Measurements from ENCODE around the gene CHURC1. TPM values are rescaled to one million over a fixed set of nuclear protein-coding genes. Genes with fewer than 3 reads are reported as not detected.
A peak's percentile ranks its signal among the peaks of the same experiment; 100 is the strongest.

The CHURC1 gene
- total RNA-seq, 1 donor from 2014 or later, result 53.4 TPM

DNA sequence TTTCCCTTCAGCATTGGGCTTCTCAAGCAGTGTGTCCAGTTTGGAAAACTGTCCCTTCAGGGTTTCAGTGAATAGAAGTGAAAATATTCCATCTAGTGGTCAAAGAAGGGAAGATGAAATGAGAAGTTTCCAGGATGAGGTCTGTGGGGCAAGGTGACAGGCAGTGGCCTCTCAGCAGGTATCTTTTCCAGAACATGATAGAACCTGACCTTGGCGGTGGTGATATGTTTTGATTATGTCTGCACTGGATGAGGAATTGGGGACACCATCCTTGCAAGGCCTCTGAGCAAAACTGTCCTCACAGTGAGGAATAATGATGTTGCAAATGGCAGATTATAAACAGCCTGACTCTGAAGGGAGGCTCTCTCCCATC lies 23.6 kb downstream of the CHURC1 start:
- no peak for DNase-seq (ENCODE audit: low spot score)

DNA sequence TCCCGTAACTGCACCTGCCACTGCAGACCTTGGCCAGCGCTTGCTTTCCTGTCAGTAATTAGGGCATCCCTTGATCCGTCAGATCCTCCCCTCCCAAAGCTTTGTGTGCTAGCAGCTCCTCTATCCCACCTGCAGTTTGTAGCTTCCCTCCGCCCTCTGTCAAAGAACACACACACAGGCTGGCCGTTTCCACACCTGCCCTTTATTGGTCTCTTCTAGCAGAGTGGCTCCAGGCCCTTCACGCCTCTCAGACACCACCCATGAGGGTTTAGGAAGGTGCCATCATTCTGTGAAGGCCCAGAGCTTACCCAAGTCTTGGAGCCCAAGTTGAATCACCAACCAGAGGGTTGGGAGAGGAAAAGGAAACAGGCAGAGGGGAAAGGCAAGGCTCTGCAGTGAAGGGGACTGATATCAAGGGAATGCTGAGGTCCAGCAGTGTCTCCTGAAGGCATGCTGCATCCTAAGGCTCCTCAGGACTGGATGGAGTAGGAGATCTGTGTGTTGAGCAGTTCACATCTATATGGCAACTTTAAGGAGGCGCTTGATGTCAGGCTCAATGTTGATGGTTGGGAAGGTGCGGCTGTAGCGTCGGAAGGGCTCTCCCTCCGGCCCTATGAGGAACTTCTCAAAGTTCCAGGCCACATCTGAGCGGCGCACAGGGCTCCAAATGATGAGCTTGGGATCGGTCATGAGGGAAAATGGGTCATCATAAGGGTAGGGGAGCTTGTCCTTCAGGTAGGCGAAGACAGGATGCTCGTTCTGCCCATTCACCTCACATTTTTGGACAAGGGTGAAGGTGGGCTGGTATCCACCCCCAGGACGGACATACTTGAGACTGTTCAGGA lies 24.9 kb downstream of the CHURC1 start:
- DNase-seq (ENCODE audit: low spot score), result no peak

DNA sequence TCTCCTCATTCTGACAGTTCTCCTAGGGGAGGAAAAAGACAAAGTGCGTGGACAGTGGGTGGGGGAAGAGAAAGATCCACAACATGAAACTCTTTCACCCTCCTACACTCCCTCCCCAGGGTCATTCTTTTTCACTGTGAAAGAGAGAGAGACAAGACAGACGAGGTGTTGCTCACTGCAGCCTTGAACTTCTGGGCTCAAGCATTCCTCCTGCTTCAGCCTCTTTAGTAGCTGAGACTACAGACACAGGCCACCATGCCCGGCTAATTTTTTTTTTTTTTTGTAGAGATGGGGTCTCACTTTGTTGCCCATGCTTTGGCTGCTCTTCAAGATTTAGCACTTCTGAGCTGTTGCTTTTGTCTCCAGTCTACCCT lies 25.5 kb downstream of the CHURC1 start:
- no peak for DNase-seq (ENCODE audit: low spot score)

DNA sequence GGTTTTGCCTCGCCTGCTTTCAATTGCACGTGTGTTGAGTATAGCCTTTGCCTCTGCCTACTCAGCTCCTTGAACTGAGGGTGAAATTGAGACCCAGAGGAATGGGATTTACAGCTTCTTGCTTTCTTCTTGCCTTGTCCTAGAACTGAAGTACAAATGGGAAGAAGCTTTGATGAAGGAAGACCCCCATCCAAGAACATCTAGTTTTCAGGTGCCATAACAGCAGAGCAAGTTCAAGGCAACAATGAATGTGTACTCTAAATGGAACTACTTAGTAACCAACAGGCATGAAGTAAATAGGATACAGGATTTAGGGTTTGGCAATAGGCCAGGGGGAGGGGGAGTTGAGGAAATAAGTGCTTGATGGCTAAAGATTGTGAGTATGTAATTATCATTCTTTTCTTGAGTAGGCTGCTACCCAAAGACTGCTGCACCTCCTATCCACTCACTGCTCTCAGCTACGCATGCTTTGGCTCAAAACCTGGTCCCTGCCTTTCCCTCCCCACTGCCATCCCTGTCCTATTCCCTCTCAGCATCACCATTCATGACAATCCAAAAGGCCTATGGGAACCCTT lies 26.2 kb downstream of the CHURC1 start:
- no peak for DNase-seq (ENCODE audit: low spot score)

DNA sequence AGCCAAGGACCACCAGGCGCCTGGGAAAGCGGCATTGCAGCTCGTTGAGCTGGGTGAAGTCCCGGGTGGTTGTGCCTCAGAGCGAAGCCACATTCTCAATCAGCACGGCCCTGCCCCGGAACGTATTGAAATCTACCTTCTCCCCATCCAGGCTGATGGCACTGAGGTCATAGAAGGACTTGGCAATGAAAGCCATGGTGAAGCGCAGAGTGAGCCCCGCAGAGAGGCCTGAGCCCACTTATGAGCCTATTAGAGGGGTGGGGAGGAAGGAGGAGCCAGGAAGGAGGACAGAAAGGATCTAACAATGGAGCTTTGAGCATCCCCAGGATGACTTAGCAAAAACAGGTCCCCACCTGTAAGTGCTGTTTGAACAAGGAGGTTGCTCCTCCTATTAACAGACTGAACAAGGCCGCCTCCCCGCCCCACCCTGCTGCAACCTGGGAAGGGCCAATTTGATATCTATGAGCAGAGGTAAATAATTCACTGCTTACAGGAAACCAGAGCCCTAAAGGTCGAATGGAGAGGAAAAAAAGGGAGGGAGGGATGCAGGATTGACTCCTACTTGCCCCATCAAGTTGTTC lies 28.4 kb downstream of the CHURC1 start, which contains the start of gene GPX2:
Gene GPX2 (minus strand): TSS at position 215 of the 581 bp plus-strand sequence. CDS start 19 bp downstream, at position 196.
- DNase-seq (ENCODE audit: low spot score), result no peak

DNA sequence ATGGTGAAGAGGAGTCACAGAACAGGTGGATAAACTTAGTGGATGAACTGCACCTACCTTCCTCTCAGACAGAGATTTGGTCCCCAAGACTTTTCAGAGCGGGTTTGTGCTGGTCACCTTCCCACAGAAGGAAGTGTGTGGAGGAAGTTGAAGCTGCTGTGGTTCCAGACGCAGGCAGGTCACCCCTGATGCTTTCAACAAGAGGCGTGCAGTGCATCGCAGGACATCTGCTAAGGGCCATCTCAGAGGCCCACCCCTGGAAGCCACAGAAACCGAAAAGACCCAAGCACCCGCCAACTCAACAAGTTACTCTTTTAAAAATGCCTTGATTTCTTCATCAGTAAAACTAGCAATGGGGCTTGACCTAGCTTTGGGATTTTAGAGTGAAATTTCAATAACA lies 29.3 kb downstream of the CHURC1 start:
- no peak for DNase-seq (ENCODE audit: low spot score)

DNA sequence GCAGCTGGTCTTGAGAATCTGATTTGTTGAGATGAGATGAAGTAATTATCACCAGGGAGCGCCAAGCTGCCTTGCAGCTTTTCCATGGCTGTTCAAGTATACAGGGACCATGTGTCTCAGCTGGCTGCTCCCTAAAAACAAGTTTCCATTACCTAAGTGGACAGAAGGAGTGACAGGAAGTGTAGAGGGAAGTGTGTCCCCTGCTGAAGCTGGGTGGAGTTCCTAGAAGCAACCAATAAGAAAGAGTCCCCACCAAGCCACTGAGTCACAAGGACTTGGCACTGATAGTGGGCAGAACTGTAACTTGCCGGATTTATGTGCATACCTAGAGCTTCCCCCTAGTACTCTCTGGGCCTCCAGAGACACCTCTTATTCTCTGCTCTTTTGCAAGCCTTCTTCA lies 29.8 kb downstream of the CHURC1 start:
- DNase-seq (ENCODE audit: low spot score), result no peak

DNA sequence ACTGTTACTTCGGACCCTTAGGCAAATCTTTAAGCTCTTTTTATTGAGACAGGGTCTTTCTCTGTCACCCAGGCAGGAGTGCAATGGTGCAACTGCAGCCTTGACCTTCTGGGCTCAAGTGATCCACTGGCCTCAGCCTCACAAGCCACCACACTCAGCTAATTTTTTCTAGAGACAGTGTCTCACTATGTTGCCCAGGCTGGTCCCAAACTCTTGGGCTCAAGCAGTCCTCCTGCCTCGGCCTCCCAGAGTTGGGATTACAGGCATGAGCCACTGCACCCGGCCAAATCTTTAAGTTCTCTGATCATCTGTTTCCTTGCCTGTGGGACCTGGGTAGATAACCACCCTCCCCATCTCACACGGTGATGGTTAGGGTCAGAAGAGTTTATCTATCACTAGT lies 30.6 kb downstream of the CHURC1 start:
- no peak for DNase-seq (ENCODE audit: low spot score)

DNA sequence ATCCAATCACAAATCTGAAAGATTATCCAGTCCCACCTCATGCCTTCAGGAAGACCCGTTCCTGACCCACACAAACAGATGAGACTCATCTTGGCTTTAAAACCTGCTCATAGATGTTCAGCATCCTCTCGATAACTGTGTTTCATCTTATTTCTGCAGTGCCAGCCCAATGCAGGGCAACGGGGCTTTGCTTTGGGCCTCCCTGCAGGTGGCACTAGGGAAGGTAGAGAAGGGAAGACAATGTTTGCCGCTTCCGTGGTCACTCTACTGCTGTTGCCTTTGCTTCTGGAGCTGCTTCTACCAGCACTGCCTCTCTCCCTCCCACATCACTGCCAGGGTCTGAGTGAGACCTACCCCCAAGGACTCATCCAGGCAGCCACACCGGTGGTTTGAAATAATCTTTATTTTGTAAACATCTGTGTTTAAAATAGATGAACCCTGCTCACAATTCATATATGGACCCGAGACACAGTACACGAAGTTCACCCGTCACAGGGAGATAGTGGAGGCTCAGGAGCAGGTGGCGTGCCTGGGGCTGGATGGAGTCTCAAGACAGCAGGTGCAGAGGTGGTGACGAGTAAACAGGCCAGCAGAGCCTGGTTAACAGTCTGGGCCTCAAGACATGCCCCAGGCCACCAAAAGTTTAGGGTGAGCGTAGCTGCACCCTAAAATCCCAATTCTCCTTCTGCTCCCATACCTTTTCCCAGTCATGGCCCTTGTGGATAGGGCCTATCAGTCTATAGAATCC lies 31.4 kb downstream of the CHURC1 start:
- DNase-seq (ENCODE audit: low spot score), result no peak

DNA sequence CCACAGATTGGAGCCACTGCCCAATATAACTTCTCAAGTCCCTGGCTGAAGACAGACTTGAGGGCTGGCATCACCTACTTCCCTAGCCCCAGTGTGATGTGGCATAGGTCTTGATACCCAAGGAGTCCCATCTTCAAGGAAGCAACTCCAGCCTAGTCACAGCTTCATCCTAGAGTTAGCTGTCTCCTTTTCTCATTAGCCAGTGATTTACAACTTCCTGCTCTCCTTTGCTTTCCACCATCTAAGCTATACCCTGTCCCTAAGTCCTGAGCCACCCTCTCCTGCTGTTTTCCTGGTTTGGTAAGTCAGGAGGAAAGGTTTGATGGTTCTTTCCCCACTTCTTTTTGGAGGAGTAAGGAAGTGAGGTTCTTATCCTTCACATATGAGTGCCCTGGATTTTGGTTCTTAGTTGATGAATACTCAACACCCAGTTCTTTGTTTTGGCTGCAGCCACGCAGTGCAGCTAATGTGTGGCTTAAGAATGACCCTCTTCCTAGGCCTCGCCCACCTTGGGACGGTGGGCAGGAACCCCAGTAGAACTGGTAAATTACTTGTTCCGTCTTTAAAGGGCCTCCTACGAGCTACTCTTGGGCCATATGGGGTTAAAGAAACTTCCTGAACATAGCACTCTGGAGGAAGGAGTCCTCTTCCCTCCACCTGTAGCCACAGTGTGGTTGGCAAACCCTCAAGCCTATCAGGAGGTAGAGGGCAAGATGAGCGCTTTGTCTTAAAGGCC lies 32.2 kb downstream of the CHURC1 start:
- no peak for DNase-seq (ENCODE audit: low spot score)

DNA sequence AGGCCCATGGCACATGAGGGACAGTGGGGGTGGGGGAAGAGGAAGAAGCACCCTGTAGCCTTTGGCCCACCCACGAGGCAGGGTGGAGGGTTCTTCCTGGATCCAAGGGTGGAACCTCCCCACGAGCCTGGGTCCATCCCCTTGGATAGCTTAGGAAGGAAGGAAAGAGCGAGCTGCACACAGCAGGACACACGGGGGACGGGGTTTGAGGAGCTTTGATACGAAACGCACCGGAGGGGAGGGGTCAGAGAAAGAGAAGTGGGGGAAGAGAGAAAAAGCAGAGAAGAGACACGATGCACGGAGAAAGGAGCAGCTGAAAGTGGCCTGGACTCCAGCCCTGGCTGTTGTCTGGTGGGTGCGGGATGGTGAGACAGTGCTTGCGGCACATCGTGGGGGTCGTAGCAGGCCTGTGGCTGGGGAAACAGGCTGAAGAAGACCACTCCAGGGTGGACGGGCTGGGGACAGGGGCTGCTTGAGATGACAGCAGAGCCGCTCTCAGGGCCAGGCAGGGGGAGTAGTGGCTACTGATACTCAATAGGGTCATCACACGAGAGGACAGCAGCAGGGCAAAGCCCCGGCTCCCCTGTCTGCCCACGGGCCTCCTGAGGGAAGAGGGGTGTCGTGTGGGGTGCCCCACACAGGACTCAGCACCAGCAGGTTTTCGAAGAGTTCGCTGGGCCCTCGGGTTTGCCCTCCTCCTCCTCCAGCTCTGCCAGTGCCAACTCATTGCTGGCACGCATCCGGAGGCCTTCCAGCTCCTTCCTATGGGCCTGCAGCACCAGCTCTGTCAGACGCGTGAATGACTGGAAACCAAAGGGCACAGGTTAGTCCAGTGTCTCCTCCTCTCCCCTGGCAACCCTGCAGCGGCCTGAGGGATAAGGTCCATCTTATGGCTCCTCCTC lies 33.7 kb downstream of the CHURC1 start:
- no peak for DNase-seq (ENCODE audit: low spot score)

DNA sequence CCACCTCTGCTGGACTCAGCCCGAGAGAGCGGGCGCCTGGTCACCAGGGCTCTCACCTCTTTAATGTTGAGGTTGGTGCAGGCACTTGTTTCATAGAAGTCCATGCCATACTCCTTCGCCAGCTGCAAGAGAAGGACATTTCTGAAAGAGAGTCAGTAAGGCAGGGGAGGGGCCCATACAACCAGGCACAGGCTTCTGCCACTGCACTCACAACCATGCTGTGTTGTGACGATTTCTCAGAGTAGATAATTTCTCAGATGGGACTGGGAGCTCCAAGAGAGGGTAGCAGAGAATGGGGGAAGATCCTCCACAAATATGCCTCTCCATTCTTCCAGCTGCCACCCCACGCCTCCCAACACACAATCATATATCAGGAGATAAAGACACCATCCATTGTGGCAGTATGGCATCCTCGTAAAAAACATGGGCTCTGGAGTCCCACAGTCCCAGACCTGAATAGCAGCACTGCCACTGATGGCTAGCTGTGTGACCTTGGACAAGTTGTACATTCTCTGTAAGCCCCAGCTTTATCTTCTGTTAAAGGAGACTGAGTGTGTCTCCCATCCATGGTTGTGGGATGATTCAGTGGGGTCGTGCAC lies 34.5 kb downstream of the CHURC1 start:
- DNase-seq (ENCODE audit: low spot score), result no peak

DNA sequence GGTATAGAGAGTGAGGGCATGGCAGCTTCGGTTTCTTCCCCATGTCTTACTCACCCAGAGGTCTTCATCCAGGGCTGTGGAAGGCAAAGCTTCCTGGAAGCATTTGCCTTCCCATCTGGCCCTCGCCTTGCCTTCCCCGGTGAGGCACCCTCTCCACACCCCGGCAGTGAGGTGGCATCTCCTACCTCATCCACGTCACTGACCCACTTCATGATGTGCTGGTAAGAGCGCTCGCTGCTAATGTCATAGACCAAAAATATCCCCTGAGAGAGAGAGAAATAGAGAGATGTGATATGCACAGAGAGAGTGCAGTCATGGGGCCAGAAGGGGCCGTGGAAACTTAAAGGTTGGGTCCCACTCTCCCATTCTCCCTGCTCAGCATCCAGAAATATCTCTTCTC lies 36.6 kb downstream of the CHURC1 start:
- peak; percentile 33 for DNase-seq (ENCODE audit: low spot score)

DNA sequence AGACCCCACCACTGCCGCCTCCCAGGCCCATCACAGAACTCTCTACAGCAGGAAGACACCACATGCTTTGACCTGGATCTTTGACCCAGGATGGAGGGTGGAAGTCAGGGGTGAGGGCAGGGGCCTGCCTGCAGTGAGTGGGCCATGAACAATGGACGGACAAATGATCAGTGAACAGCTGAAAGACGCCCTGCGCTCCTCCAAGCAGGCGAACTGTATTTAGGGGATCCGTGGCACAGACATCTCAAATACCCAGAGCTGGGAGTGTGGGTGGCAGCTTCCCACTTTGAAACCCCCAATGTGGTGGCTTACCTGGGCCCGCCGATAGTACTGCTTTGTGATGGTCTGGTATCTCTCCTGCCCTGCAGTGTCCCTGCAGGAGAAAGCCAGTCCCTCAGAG lies 37.0 kb downstream of the CHURC1 start:
- DNase-seq (ENCODE audit: low spot score), result peak; percentile 67

DNA sequence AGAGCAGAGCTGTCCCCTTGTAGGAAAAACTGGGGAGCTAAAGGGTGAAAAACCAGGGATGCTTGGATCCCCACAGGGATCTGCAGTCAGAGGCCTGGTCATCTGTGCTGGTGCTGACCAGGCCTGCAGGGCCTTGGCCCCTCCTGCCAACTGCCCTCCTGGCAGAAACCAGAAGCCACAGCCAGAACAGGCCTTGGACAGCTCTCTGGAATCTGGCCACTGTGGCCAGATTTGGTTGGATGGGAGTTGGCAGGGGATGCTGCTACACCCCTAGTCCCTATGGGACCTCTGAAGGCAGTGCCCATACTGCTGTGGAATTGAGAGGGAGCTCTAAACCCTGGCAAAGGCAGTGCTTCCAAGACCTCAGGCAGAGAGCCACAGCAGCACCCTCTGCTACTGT lies 37.5 kb downstream of the CHURC1 start:
- peak; percentile 47 for DNase-seq (ENCODE audit: low spot score)

DNA sequence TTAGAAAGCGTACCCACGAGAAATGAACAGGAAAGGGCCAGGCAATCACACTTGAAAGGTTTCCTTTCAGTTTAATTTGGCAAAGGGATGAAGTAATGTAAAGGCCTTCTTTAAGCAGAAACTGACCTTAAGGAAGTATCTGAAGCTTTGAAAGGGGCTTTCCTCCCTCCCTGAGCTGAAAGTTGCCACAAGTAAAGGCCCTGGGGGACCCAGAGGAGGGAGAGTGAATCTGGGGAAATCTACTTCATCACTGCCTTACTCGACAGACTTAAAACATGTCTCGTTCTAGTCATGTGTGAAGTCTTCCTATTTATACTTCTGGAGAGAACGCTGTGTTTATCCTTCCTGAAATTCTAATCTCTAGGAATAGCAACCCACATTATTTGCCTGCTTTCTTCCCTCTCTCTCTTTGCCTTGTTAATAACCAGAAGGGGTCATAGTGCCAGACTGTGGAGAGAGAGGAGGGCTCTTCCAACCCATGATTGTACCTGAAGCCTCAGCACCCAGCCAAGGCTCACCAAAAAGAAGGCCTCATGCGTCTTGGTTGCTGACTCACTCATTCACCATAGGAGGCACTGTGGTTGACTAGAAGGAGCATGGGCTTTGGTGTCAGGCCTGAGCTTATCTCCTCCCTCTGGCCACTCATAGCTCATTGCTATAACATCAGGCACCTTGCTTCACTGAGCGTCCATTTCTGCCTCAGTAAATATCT lies 38.5 kb downstream of the CHURC1 start:
- no peak for DNase-seq (ENCODE audit: low spot score)

DNA sequence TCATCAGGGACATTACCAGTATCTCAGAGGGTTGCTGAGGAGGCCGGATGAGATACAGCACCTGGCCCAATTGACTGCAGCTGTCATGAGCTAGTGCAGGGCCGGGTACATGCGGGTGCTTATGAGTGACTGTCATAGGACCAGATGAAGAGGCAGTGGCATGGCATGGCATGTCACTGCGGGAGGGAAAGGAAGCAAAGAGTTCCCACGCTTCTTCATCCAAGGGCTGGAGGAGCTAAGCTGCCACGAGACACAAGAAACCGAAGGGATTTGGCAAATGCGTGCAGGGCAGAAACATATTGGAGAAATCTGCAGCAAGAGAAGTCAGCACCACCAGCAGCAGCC lies 39.0 kb downstream of the CHURC1 start:
- DNase-seq (ENCODE audit: low spot score), result peak; percentile 51

DNA sequence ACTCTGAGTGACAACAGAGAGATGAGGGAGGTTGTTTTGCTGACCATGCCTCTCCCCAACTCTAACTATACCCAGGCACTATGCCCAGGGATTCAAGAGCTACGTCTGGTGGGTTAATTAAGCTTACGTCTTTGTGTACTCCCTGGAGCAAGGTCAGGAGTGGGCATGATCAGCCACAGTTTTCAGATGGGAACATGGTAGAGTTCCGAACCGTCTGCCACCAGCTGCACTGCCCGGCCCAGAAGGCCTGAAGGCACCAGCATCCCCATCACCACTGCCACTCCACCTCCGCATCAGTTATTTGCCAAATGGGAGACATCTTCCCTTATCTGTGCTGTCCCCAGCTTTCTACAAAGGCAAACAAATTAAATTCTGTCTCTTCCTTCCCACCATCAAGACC lies 39.4 kb downstream of the CHURC1 start:
- peak; percentile 1 for DNase-seq (ENCODE audit: low spot score)
